HL-60 (cell line): Measurements from ENCODE around the gene DHRS12.

ENCODE experiments used
- DNase-seq, 2 experiments: peaks; one replicate each; pipeline ENCODE4 v3.0.0-alpha.2; 2010 to 2020; ENCODE audit warnings: low read depth in 1 of 2, low spot score in 1 of 2
- H3K27ac ChIP-seq: fragments of 250-450 bp; sonication (Bioruptor Pico); replicated peaks from 2 replicates; pipeline ENCODE4 v1.5.1; 2020; ENCODE audit warnings: mild to moderate bottlenecking, moderate library complexity
- H3K27me3 ChIP-seq: fragments of 250-450 bp; sonication (Bioruptor Pico); 2 replicates; pipeline ENCODE4 v1.5.1; 2021; ENCODE audit warnings: mild to moderate bottlenecking, moderate library complexity; ENCODE audit not compliant: insufficient read depth, poor library complexity, severe bottlenecking
- H3K4me3 ChIP-seq: replicated peaks from 2 replicates; pipeline ENCODE4 v1.5.1; 2011; ENCODE audit warnings: mild to moderate bottlenecking, control low read depth, low read length; ENCODE audit not compliant: insufficient read depth
- GABPA ChIP-seq: IDR thresholded peaks from 2 replicates; pipeline ENCODE4 v1.6.1; 2012; ENCODE audit warnings: low read depth
- POLR2AphosphoS5 ChIP-seq: IDR thresholded peaks from 2 replicates; pipeline ENCODE4 v1.6.1; 2012; ENCODE audit warnings: low read depth
- REST ChIP-seq: IDR thresholded peaks from 2 replicates; pipeline ENCODE4 v1.6.1; 2012; ENCODE audit warnings: low read depth; ENCODE audit not compliant: insufficient replicate concordance
- SPI1 ChIP-seq: IDR thresholded peaks from 2 replicates; pipeline ENCODE4 v1.6.1; 2012; ENCODE audit warnings: low read depth, mild to moderate bottlenecking, borderline replicate concordance
- TF ChIP-seq, protein P1 (sequence below): IDR thresholded peaks from one replicate; pipeline ENCODE4 v1.5.1; 2011; ENCODE audit warnings: low read length, control low read depth, inconsistent platforms; ENCODE audit not compliant: insufficient read depth

Gene DHRS12

DNA sequence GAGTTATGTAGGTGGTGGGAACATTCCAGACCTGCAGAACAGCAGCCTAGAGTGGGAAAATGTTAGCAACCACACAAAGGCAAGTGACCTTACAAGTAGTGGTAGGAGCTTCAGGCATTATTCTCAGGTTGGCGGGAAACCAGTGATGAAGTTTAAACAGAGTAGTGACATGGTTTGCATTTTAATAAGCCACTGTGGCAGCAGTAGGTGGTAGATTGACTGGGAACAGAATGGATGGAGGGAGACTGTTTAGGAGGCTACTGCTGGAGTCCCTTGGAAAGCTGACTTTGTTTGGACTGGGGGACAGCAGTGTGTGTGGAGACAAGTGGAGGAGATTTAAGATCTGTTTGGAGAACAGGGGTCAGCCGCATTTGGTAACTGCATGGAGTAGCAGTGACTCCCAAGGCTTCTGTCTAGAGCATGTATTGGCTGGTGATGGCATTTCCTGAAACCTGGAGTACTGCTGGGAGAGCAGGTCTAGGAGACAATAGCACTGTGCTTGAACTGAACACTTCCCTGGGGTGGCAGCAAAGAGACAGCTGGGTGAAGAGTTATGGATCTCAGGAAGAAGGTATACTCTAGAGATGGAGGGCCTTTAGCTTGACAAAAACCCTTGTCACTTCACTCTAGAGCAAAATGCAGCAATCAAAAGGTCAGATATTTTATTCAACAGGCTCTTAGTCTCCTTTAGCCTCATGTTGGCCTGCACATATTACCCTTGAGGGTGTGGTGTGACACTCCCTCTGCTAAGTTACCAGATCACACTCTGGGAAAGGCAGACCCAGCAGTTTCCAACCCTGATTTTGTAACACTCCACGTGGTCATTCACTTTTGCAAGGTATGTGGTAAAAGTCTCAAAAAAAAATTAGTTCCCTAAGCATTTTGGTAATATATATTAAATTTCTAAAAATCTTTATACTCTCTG is 70.3 kb downstream of the DHRS12 start:
- Histone ChIP-seq H3K27ac (peak overlapping the region; percentile 13; the same call in 1 of the 2 replicates), H3K27me3 (no peaks in the 10 kb centered on the region), H3K4me3 (no peak overlapping the region)
- peak in 1 of 2 experiments; percentile 80 for DNase-seq
- no peak for TF ChIP-seq SPI1
- no peak for TF ChIP-seq GABPA
- TF ChIP-seq POLR2AphosphoS5: no peak

GRCh38 chr13:51731759-51732158 is 72.2 kb downstream of the DHRS12 start:
- no peak overlapping the region for H3K4me3 ChIP-seq
- TF ChIP-seq POLR2AphosphoS5 (no peak), REST (no peak), GABPA (no peak)
- H3K27me3 ChIP-seq: no peaks in the 10 kb centered on the region
- H3K27ac ChIP-seq: no peak overlapping the region
- DNase-seq: no peak

DNA sequence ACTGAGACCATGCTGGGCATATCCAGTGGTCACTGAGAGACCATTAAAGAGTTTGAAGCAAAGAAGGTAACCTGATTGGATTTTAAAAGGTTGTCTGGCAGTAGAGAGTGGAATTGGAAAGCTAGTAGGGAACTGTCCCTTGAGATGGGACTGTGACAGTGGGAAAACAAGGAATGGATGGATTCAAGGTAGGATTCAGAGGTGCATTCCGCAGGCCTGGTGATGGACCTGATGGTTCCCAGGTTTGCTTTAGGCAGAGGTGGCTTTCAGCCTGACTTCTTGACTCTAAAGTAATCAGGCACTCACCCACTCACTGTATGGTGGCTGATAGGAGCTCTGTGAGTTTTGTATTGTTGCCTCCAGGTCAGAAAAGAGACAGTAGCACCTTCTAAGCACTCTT is 73.0 kb downstream of the DHRS12 start:
- Histone ChIP-seq H3K27ac (no peak overlapping the region), H3K4me3 (no peak overlapping the region), H3K27me3 (no peaks in the 10 kb centered on the region)
- TF ChIP-seq, protein P1, sequence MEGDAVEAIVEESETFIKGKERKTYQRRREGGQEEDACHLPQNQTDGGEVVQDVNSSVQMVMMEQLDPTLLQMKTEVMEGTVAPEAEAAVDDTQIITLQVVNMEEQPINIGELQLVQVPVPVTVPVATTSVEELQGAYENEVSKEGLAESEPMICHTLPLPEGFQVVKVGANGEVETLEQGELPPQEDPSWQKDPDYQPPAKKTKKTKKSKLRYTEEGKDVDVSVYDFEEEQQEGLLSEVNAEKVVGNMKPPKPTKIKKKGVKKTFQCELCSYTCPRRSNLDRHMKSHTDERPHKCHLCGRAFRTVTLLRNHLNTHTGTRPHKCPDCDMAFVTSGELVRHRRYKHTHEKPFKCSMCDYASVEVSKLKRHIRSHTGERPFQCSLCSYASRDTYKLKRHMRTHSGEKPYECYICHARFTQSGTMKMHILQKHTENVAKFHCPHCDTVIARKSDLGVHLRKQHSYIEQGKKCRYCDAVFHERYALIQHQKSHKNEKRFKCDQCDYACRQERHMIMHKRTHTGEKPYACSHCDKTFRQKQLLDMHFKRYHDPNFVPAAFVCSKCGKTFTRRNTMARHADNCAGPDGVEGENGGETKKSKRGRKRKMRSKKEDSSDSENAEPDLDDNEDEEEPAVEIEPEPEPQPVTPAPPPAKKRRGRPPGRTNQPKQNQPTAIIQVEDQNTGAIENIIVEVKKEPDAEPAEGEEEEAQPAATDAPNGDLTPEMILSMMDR: no peak
- TF ChIP-seq POLR2AphosphoS5: no peak
- no peak for TF ChIP-seq SPI1
- TF ChIP-seq GABPA: no peak
- TF ChIP-seq REST: no peak
- no peak for DNase-seq

GRCh38 chr13:51729866-51730553 is 74.0 kb downstream of the DHRS12 start:
- no peak overlapping the region for H3K4me3 ChIP-seq
- DNase-seq: no peak
- no peaks in the 10 kb centered on the region for H3K27me3 ChIP-seq
- TF ChIP-seq POLR2AphosphoS5: no peak
- no peak for TF ChIP-seq REST
- TF ChIP-seq SPI1: no peak
- no peak for TF ChIP-seq GABPA
- TF ChIP-seq, protein P1: no peak
- no peak overlapping the region for H3K27ac ChIP-seq
